ENCODE measurements around the gene CLASRP.

Gene CLASRP

DNA sequence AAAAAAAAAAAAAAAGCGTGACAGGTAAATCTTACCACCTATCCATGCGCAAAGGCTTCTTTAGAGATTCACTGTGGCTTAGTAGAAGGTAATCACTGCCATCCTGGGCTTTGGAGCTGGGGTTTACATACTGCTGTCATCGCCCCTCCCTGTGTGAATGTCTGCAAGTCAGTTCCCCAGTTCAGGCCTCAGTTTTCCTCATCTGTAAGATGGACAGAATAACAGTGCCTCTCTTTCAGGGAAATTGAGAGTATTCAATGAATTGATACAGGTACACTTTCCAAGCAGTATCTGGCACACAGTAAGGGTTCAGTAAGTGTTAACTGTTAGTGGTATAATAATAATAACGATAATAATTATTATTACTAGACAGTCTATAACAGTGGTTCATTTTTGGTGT, 35.4 kb upstream of the CLASRP start:
- H3K27ac ChIP-seq (ENCODE audit: low read depth, low read length): no peak overlapping the region
- peaks cover 52% of the 10 kb centered on the region for H3K36me3 ChIP-seq (ENCODE audit: control insufficient read depth, low read length)
- H3K4me2 ChIP-seq (ENCODE audit: low read length): 0 out of 2 replicates have a peak overlapping the region, but pooled peaks have one; percentile 16
- peaks cover 37% of the 10 kb centered on the region for H3K79me2 ChIP-seq (ENCODE audit: control insufficient read depth, low read length)
- no peak overlapping the region for H3K4me3 ChIP-seq (ENCODE audit: low read length)
- no peaks in the 10 kb centered on the region for H4K20me1 ChIP-seq (ENCODE audit: control insufficient read depth, insufficient read depth, low read depth, low read length)
- H3K4me1 ChIP-seq (ENCODE audit: control insufficient read depth, low read length): peaks cover 82% of the 10 kb centered on the region
- no peaks in the 10 kb centered on the region for H3K27me3 ChIP-seq (ENCODE audit: control insufficient read depth, low read length)
- no peak for TF ChIP-seq CTCF (IDR thresholded peaks at IDR 0.05; ENCODE audit: low read depth, low read length, poor library complexity, severe bottlenecking)
- no peak for TF ChIP-seq EZH2phosphoT487 (IDR thresholded peaks at IDR 0.05; ENCODE audit: borderline replicate concordance, low read length)
- H3K9me2 ChIP-seq (replicated peaks; ENCODE audit: control insufficient read depth, low read length): no peaks in the 10 kb centered on the region
- no peaks in the 10 kb centered on the region for H3K9me3 ChIP-seq (ENCODE audit: control insufficient read depth, insufficient read depth, low read length)
- H3F3A ChIP-seq (ENCODE audit: control insufficient read depth, insufficient read depth): peaks cover 30% of the 10 kb centered on the region

- Histone ChIP-seq H3K27me3 (ENCODE audit: control insufficient read depth, low read length) (no peaks in the 10 kb centered on the region), H3K36me3 (ENCODE audit: control insufficient read depth, low read length) (peaks cover 56% of the 10 kb centered on the region), H4K20me1 (ENCODE audit: control insufficient read depth, insufficient read depth, low read depth, low read length) (no peaks in the 10 kb centered on the region), H3F3A (ENCODE audit: control insufficient read depth, insufficient read depth) (peaks cover 32% of the 10 kb centered on the region), H3K4me1 (ENCODE audit: control insufficient read depth, low read length) (peaks cover 82% of the 10 kb centered on the region), H3K4me3 (ENCODE audit: low read length) (no peak overlapping the region), H3K4me2 (ENCODE audit: low read length) (no peak overlapping the region; the same call in 1 of the 2 replicates), H3K9me2 (replicated peaks; ENCODE audit: control insufficient read depth, low read length) (no peaks in the 10 kb centered on the region), H3K27ac (ENCODE audit: low read depth, low read length) (peak overlapping the region; percentile 89), H3K9me3 (ENCODE audit: control insufficient read depth, insufficient read depth, low read length) (no peaks in the 10 kb centered on the region), H3K79me2 (ENCODE audit: control insufficient read depth, low read length) (peaks cover 35% of the 10 kb centered on the region)
- no peak for TF ChIP-seq EZH2phosphoT487 (IDR thresholded peaks at IDR 0.05; ENCODE audit: borderline replicate concordance, low read length)
Observed at GRCh38 chr19:45005787-45006186, 33.1 kb upstream of the CLASRP start.

DNA sequence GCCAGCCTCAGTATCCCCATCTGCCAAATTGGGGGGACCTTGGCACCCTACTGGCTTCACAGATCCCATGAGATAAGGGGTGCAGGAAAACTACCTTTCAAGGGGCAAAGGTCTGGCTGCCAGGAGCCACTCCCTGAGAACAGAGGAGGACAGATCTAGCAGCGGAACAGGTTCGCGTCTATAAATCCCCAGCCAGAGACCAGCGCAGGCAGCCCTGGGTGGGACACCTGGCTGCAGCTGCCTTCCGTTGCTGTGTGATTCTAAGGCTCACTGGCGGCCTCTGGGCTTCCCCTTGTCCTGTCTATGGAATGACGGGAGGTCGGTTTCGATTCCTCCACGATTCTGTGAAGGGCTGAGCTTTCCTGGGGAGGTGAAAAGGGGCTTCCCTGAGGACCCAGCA, 30.3 kb upstream of the CLASRP start:
- H3K4me3 ChIP-seq (ENCODE audit: low read length): peak overlapping the region; percentile 59
- H3K27me3 ChIP-seq (ENCODE audit: control insufficient read depth, low read length): no peaks in the 10 kb centered on the region
- H3K4me1 ChIP-seq (ENCODE audit: control insufficient read depth, low read length): peaks cover 69% of the 10 kb centered on the region
- no peaks in the 10 kb centered on the region for H3K9me3 ChIP-seq (ENCODE audit: control insufficient read depth, insufficient read depth, low read length)
- H3K27ac ChIP-seq (ENCODE audit: low read depth, low read length): peak overlapping the region; percentile 89
- no peaks in the 10 kb centered on the region for H3K9me2 ChIP-seq (replicated peaks; ENCODE audit: control insufficient read depth, low read length)
- no peak for TF ChIP-seq CTCF (IDR thresholded peaks at IDR 0.05; ENCODE audit: low read depth, low read length, poor library complexity, severe bottlenecking)
- TF ChIP-seq EZH2phosphoT487 (IDR thresholded peaks at IDR 0.05; ENCODE audit: borderline replicate concordance, low read length): no peak
- H3F3A ChIP-seq (ENCODE audit: control insufficient read depth, insufficient read depth): peaks cover 30% of the 10 kb centered on the region
- peaks cover 56% of the 10 kb centered on the region for H3K36me3 ChIP-seq (ENCODE audit: control insufficient read depth, low read length)
- no peaks in the 10 kb centered on the region for H4K20me1 ChIP-seq (ENCODE audit: control insufficient read depth, insufficient read depth, low read depth, low read length)
- peak overlapping the region; percentile 72 for H3K4me2 ChIP-seq (ENCODE audit: low read length)
- peaks cover 20% of the 10 kb centered on the region for H3K79me2 ChIP-seq (ENCODE audit: control insufficient read depth, low read length)

- H3K9me2 ChIP-seq (replicated peaks; ENCODE audit: control insufficient read depth, low read length): no peaks in the 10 kb centered on the region
- TF ChIP-seq CTCF (IDR thresholded peaks at IDR 0.05; ENCODE audit: low read depth, low read length, poor library complexity, severe bottlenecking) (no peak), EZH2phosphoT487 (IDR thresholded peaks at IDR 0.05; ENCODE audit: borderline replicate concordance, low read length) (no peak)
- H4K20me1 ChIP-seq (ENCODE audit: control insufficient read depth, insufficient read depth, low read depth, low read length): no peaks in the 10 kb centered on the region
Observed at GRCh38 chr19:45009625-45010255, 29.1 kb upstream of the CLASRP start.

More at GRCh38 chr19:45009625-45010255, 29.1 kb upstream of the CLASRP start:
- Histone ChIP-seq H3K36me3 (ENCODE audit: control insufficient read depth, low read length) (peaks cover 57% of the 10 kb centered on the region), H3K4me3 (ENCODE audit: low read length) (no peak overlapping the region), H3K27me3 (ENCODE audit: control insufficient read depth, low read length) (no peaks in the 10 kb centered on the region), H3F3A (ENCODE audit: control insufficient read depth, insufficient read depth) (peaks cover 34% of the 10 kb centered on the region), H3K4me2 (ENCODE audit: low read length) (peak overlapping the region; percentile 56), H3K27ac (ENCODE audit: low read depth, low read length) (peak overlapping the region; percentile 89), H3K4me1 (ENCODE audit: control insufficient read depth, low read length) (peaks cover 74% of the 10 kb centered on the region), H3K9me3 (ENCODE audit: control insufficient read depth, insufficient read depth, low read length) (no peaks in the 10 kb centered on the region), H3K79me2 (ENCODE audit: control insufficient read depth, low read length) (peaks cover 14% of the 10 kb centered on the region)
